Suppressor macrophage treated with lipopolysaccharide for 4 hours (primary cell): ENCODE results near the gene S100A14.
"Not testable (repeated sequence)": the region's sequence is repeated elsewhere in the genome, so short reads cannot be mapped to it uniquely, and the experiment has no call there.

ENCODE experiments used
- DNase-seq: peaks from one replicate; pipeline ENCODE4 v3.0.0-alpha.2; 2020

The S100A14 gene

DNA sequence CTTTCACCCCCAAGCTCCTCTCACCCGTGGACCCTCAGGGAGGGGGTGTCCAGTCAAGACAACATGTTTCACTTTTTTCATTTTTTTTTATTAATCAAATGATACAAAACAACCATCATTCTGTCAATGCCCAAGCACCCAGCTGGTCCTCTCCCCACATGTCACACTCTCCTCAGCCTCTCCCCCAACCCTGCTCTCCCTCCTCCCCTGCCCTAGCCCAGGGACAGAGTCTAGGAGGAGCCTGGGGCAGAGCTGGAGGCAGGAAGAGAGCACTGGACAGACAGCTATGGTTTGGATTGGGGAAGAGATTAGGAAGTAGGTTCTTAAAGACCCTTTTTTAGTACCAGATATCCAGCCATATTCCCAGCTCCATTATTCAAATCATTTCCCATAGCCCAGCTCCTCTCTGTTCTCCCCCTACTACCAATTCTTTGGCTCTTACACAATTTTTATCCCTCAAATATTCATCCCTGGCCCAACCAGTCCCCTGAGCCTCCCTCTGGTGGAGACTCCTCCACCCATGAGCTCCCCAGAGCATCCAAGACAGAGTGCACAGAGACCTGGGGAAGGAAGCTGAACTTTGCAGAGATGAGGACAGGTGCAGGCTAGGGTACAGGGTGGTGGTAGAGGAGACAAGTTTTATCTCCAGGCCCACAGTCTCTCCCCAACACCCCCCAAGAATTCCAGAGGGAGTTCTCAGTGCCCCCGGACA lies 1.8 kb downstream of the S100A14 start:
- DNase-seq = no peak

DNA sequence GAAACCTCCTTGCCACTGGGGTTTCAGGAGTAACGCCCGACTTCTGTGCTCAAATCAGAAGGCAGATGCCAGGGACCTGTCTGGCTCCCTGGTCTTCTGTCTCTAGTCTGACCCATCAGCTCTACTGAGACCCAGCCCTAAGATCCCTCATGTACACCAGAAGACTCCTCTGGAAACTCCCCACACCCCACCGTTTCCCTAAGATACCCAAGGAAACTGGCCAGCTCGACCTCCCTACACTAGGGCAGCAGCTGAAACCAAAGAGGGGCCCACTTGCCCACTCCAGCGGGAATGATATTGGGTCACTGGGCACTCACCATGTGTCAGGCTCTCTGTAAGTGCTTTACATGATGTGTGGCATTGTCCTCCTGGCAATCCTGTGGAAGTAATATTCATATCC lies 2.7 kb downstream of the S100A14 start:
- DNase-seq = no peak

DNA sequence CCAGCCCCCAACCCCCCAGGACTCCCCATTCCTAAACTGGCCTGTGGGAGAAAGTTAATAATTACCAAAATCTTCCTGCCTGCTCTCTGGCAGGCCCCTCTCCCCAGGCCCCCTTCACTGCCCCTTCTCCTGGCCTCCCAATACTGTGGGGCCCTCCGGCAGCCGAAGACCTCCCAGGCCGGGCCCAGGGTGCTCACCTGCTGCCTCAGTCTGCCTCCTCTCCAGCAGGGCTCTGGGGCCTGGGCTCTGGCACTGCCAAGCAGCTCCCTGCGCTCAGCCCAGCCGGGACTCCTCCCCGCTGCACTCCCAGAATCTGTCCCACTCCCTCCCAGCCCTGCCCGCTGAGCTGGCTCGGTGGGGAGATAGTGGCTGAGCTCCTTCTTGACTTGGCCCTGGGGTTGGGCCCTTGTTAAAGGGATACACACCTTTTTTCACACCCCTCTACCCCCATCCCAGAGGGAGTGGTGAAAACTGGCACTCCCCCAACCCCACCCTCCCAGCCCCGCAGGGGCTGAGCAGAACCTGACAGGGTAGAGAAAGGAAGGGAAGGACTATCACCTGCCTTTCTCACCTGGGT lies 3.3 kb downstream of the S100A14 start, which contains the start of gene S100A16:
TSS of gene S100A16 (minus strand) at position 383 of the 577 bp plus-strand sequence. CDS start 4,986 bp downstream, outside the sequence.
- DNase-seq = no peak

DNA sequence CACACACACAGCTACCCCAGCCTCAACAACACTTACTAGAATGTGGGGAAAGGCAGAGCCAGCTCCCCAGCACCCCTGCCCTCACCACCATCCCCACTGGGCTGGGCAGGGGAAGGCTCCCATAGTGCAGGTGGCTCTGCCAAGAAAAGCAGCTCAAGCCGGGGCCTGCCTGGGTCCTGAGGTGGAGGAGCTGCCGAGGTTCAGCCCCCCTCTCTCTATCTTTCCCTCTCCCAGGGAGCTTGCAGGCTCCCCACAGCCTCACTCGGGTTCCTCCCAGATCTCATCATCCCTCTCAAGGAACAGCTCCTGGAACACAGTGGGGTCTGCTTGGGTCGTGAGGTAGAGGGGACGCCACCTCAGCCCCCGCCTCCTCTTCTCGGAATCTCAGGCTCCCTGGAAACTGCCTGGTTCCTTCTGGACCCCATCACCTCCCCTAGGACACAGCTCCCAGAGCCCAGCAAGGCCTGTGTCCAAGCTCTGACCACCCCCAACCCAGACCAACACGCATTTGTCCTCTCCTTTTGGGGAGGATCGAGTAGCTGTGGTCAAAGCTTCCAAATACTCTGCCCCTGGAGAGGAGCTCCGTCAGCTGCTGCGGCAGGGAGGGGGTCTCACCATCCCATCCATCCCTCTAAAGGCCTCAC lies 3.9 kb downstream of the S100A14 start:
- no peak for DNase-seq

DNA sequence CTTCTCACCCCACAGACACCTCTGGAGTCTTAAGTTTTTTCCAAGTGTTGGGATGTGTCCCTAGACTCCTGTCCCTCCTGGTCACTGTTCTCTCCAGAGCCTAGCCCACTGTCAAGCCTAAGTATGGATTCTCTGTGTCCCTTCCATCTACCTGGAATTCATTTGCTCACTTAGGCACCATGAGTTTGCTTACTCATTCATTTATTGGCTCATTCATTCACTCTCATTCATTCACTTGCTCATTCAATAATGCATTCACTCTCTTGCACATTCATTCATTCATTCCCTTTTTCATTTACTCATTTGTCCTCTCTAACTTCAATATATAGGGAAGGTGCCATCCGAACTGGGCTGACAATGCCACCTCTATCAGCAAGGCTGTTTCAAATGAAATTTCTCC lies 4.8 kb downstream of the S100A14 start:
- no peak for DNase-seq

DNA sequence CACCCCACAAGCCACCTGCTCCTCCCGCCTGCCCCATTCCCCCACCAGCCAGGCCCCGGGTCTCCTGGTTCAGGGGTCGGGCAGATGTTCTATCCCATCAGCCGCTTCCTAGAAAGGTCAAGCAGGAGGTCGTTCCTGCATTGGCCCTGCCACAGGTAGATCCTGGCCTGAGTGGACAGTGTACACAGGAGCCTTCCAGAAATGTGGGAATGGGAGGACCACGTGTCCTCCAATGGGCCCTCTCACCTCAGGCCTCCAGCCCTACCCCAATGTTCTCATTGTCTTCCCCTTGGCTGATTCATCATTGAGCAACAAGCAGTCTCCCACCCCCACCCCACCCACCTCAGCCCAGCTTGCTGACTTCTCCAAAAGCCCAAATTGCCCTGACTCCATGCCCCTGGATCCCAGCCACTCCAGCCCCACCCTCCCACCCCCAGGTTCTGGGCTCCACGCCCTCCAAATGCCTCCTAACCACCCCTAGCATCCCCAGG lies 5.3 kb downstream of the S100A14 start:
- peak; percentile 59 for DNase-seq

DNA sequence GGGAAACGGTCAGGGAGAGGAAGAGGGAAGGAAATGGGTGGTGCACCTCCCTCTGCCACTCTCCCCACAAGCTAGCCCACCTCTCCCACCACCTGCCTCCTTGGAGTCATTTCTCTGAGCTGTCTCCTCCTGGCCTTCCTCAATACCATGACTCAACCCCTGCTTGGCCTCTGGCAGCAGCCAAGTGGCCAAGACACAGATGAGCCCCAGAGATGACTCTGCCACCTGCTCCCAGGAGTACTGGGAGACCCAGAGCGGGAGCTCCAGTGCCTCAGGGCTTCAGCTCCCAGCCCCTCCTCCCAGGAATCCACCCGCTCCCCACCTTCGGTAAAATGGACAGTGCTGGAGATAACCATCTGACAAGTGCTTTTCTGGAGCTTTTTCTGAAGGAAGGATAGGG lies 5.8 kb downstream of the S100A14 start:
- DNase-seq = no peak

DNA sequence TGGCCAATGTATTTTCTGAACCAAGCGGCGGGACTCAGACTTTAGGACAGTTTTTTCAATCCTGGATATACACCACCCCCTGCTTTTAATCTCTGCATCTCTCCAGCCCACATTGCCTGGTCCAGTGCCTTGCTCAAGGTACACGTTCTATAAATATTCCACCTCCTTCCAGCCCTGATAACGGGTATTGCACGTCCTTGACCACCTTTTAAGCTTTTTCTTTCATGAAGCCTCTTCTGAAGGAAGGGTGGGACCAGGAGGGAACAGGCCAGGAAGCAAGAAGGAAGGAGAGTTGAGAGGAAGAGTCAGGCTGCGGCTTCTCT lies 6.6 kb downstream of the S100A14 start:
- DNase-seq = no peak

DNA sequence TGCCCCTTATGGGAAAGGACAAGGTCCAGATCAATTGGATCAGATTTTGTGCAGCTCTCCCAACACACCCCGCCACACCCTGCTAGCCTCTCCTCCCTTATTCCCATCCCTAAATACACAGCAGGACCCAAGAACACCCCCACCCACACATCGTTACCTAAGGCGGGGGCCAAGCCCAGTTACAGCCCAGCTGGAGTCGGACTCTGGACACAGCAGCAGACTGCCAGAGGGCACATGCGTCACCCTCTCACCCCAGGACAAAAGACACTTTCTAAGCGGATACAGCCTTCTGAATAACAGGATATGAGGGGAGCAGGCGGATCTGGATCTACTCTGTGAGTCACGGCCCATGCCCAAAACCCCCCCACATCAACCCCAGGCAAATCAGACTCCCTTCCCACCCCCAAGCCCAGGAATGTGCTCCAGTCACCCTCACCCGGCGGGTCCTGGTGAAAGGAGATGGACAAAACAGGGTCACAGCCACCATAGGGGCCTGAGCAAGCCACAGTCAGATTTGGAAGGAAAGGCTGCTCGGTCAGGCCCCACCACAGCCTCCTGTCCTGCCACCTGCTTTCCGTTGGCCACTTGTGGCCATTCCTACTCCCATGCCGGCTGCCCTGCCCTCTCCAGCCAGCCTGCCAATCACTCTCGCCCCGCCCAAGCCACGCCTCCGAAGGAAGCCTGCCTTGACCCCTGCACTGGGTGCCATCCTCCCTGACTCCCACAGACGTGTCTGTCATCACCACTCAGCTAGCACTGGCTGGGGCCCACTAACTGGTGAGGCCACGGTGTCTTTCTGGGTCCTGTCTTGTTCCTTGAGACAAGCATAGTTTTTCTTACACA lies 7.2 kb downstream of the S100A14 start:
- DNase-seq = peak; percentile 54

DNA sequence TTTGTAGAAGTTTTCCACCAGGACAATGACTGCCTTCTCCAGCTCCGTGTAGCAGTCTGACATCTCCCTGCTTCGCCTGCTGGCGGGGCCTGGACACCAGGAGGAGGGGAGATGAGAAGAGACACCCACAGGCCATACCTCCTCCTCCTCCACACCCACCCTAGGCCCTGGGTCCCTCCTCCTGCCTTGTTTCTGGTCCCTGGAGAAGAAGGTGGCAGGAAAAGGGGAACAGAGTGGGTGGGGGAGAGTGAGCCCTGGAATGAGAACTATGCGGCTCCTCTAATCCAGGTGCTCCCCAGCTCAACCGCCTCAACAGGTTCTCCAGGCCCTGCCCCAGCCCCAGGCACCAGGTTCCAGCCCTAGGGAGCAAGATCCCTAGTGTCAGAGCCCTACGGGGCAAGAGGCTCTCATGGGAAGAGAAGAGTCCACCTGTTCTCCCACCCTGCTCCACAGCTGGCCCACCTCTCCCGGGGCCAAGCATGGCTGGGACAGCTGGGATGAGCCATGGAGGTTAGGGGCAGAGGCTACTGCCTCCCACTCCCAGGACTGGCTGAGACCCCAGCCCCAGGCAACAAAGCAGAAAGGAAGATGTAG lies 7.9 kb downstream of the S100A14 start:
- no peak for DNase-seq

DNA sequence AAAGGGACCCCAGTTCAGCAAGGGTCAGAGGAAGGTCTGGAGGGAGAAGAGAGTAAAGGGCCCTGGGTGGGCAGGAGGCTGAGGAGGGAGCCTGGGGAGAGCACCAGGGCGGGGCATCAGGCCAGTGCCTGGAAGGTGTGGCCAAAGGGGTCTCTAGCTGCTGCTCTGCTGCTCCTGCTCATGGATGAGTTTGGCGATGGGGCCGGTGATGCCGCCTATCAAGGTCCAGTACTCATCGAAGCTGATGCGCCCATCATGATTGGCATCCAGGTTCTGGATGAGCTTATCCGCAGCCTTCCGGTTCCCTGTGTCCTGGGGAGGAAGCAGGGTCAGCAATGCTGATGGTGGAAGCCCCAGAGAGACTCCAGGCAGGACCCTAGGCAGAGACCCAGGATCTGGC lies 8.7 kb downstream of the S100A14 start:
- no peak for DNase-seq

DNA sequence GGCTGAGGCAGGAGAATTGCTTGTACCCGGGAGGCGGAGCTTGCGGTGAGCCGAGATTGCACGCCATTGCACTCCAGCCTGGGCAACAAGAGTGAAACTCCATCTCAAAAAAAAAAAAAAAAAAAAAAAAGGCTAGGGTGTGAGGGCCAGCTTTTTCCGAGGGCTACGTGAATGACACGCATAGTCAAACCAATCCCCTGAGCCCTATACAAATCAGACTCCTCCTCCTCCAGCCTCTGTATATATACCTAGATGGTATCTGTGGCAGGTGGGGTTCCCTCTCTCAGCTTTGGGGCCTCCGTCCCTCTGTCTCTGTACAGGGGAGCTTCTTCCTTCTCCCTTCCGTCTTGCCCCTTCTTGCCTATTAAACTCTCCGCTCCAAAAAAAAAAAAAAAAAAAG lies 9.9 kb downstream of the S100A14 start:
- no peak for DNase-seq

DNA sequence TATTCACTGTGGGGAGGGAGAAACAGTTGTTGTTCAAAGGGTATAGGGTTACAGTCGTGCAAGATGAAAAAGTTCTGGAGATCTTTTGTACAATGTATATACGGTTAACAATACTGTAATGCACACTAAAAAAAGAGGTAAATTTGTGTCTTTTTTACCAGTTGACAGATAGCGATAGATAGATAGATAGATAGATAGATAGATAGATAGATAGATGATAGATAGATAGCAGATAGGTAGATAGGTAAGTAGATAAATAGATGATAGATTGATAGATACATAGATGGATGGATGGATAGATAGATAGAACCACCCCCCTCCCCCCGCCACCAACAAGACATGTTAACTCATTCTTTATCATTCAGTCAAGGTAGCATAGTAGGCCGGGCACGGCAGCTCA lies 13.4 kb downstream of the S100A14 start:
- DNase-seq = no peak

DNA sequence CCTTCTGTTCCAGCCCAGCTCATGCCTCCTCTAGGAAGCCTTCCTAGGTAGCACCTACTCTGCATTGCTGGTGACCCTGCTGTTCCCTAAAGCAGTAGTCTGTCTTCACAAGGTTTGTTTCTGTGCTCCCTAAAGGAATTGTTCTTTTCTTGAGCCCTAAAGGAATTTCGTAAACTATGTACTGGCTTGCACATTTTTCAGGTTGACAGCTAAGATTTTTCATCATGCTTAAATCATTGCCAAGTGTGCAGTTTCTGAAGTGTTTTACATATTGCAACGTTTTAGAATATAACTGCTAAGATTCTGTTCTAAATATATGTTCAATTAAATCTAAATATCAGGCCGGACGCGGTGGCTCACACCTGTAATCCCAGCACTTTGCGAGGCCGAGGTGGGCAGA lies 16.3 kb downstream of the S100A14 start:
- no peak for DNase-seq

DNA sequence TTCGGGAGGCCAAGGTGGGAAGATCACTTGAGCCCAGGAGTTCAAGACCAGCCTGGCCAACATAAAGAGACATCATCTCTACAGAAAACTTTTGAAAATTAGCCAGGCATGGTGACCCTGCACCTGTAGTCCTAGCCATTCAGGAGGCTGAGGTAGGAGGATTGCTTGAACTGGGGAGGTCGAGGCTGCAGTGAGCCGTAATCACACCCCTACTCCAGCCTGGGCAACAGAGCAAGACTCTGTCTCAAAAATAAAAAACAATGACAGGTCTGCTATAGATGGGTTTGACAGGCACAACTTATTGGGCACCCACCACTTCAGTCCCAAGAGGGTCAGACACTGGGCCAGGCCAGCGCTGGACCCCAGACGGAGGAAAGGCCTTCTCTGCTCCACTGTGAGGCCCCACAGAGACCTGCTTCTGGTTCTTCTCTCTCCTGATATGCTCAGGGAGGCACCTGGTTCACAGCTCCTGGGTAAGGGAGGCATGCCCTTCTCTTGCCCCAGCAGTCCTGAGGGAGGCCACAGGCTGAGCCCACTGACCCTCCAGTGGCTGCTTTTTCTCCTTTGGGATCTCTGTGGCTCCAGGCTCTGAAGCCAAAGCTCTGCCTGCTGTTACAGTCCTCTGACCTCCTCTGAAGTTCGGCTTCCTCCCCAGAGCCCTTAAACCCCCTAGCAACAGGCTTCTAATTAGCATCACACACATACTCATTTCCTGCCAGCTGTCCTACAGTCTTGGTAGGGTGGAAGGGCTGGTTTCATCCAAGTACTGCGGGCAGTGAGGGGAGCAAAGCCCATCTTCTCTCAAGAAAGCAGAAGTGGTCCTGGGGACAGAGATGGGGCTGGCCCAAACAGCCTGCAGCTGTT lies 17.6 kb downstream of the S100A14 start:
- peak; percentile 82 for DNase-seq

DNA sequence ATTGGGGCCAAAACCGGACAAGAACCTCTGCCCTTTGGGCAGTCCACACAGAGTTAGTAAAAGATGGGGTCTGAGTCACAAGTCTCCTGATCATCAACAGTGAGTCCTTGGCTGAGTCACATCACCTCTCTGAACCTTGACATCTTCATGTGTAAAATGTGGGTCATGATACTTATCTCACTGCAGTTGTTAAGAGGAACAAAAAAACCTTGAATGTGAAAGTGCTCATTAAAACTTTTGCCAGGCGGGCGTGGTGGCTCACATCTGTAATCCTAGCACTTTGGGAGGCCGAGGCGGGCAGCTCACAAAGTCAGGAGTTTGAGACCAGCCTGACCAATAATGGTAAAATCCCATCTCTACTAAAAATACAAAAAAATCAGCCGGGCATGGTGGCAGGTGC lies 18.9 kb downstream of the S100A14 start:
- peak; percentile 78 for DNase-seq

DNA sequence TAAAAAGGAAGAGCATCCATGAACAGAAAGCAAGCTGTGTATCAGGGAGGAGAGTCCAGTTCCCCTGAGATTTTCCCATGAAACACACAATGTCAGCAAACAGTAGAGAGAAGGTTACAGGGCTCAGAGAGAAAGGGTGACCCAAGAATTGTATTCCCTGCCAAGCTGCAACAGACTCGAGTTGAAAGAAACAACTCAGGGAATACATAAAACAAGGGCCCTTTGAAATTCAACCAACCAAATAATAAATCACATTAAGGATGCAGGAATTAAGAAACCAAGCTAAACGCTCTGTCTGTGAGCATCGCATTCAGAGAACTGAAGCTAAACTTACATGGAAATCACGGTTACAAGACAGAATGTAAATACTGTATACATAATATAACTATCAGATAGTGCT lies 23.4 kb downstream of the S100A14 start:
- no peak for DNase-seq

DNA sequence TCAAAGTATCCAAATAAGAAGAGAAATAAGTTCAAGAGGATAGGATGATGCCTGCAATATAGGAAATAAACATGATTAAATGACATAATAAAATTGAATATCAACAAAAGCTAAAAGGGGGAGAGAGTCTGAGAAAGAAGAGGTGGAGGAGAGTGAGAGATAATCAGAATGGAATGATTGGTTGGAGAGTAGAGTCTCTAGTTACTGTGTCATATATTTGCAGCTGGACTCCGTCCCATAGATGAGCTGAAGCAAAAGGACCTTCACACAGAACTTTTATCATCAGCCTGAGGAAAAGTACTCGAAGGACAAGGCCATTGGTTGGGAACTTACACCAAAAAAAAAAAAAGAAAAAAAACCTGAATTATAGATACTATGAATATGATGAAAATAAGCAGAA lies 27.6 kb downstream of the S100A14 start:
- DNase-seq = no peak

DNA sequence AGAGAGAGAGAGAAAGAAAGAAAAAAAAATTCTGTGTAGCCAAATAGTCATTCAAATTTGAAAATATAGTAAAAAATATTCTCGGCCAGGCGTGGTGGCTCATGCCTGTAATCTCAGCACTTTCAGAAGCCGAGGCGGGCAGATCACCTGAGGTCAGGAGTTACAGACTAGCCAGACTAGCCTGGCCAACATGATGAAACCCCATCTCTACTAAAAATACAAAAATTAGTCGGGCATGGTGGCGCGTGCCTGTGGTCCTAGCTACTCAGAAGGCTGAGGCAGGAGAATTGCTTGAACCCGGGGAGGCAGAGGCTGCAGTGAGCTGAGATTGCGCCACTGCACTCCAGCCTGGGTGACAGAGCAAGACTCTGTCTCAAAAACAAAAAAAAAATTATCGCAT lies 28.1 kb downstream of the S100A14 start:
- DNase-seq = not testable (repeated sequence)

DNA sequence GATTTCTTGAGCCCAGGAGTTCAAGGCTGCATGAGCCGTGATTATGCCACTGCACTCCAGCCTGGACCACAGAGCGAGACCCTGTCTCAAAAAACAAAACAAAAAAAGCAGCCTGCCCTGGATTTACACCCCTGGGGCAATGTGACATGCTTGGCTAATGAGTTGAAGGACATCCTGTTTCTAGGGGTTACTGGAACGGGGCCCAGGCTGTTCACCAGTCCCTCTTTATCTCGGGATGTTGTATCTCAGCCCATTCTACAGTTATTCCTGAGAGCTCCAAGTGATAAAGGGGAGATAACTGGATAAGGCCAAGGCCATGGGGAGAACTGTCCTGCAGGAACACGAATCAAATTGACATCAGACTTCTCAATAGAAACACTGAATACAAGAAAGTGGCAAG lies 28.8 kb downstream of the S100A14 start:
- DNase-seq = no peak

DNA sequence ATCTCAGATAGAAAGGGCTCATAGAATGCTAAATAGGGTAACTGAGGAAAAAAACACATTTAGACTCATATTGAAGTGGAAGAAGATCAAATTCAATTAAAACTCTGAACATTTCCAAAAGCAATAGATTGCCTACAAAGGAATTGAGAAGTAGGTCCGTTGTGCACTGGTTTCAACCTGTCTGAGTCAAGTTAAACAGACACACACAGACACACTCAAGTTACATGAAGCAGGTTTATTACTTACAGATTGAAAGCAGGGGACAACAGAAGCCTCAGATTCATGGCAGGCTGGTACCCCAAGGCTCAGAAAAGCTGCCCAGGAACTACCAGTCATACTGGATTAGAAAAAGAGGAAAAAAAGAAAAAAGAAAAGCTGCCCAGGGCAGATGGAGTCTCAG lies 29.8 kb downstream of the S100A14 start:
- no peak for DNase-seq

DNA sequence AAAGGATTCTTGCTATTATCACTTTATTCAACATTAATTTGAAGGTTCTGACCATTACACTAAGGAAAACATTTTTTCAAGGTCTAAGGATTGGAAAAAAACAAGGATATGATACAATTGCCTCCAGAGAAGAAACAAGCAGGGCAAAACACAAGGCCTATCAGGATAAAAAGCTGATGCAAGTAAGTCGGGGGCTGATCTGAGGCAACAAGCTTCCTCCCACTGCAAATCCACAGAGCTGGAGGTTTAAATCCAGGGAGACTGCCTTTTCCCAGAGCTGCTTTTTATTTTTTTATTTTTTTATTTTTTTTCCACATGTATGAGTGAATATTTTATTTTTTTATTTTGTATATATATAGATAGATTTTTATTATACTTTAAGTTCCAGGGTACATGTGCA lies 31.1 kb downstream of the S100A14 start:
- no peak for DNase-seq
